H1 (cell line): ENCODE data around the gene IKZF1. TPM values are rescaled to one million over a fixed set of nuclear protein-coding genes. Genes with fewer than 3 reads are reported as not detected.

Source experiments
- CTCF ChIA-PET: fragments of 300-600 bp; sonication (Branson Sonifier 250); formaldehyde crosslinking; loops from one replicate; lab custom pipeline; 2021; ENCODE audit not compliant: partially characterized antibody; lab: Charles Lee
- POLR2A ChIA-PET: fragments of 300-600 bp; sonication (Branson Sonifier 250); formaldehyde crosslinking; loops from one replicate; lab custom pipeline; 2021; ENCODE audit warnings: inconsistent platforms; ENCODE audit not compliant: partially characterized antibody; lab: Charles Lee
- DNase-seq, 2 experiments: peaks; one replicate each; pipeline versions ENCODE4 v3.0.0 to v3.0.0-alpha.2; 2010 to 2022; ENCODE audit warnings: low spot score in 2 of 2, low read depth in 1 of 2, mixed read lengths in 1 of 2
- FAIRE-seq: peaks from 2 replicates; lab custom pipeline; 2011; peaks lifted over from hg19 to GRCh38; lab: Jason Lieb, UNC
- H2AFZ ChIP-seq: 2 replicates; pipeline ENCODE4 v1.8.1; 2012; ENCODE audit warnings: low read length, inconsistent platforms
- H2AK5ac ChIP-seq: 2 replicates; pipeline ENCODE4 v1.6.1; 2013; ENCODE audit warnings: low read depth, low read length
- H2BK120ac ChIP-seq: replicated peaks from 2 replicates; pipeline ENCODE3; 2013; ENCODE audit warnings: low read depth, low read length, inconsistent platforms
- H2BK12ac ChIP-seq: 2 replicates; pipeline ENCODE4 v1.6.1; 2013; ENCODE audit warnings: low read depth, low read length
- H2BK15ac ChIP-seq: 2 replicates; pipeline ENCODE4 v1.6.1; 2013; ENCODE audit warnings: low read length
- H2BK20ac ChIP-seq: 2 replicates; pipeline ENCODE4 v1.6.1; 2013; ENCODE audit warnings: low read length
- H2BK5ac ChIP-seq: 2 replicates; pipeline ENCODE4 v1.6.1; 2013; ENCODE audit warnings: low read depth, low read length
- H3K14ac ChIP-seq: 2 replicates; pipeline ENCODE4 v1.6.1; 2013; ENCODE audit warnings: inconsistent platforms; ENCODE audit not compliant: insufficient read length
- H3K18ac ChIP-seq: 2 replicates; pipeline ENCODE4 v1.6.1; 2013; ENCODE audit warnings: low read length; ENCODE audit errors: extremely low read depth
- H3K23ac ChIP-seq: 2 replicates; pipeline ENCODE4 v1.6.1; 2013; ENCODE audit warnings: inconsistent platforms; ENCODE audit not compliant: insufficient read length
- H3K23me2 ChIP-seq: 2 replicates; pipeline ENCODE4 v1.6.1; 2013; ENCODE audit warnings: low read depth, low read length
- H3K27ac ChIP-seq: 2 replicates; pipeline ENCODE4 v1.6.1; 2011; ENCODE audit warnings: low read depth, low read length, inconsistent platforms
- H3K27me3 ChIP-seq, 4 experiments: replicated peaks in 1 of 4; 1 replicate in 1 of 4; 2 replicates in 3 of 4; pipeline versions ENCODE4 v1.6.1 to v1.8.1; 2011 to 2013; ENCODE audit warnings: low read length in 3 of 4, mild to moderate bottlenecking in 3 of 4, inconsistent platforms in 2 of 4, mixed read lengths in 2 of 4, moderate library complexity in 1 of 4; ENCODE audit not compliant: control insufficient read depth in 3 of 4, insufficient read depth in 3 of 4; ENCODE audit errors: extremely low read depth in 1 of 4
- H3K36me3 ChIP-seq, 4 experiments: 2 replicates each; pipeline versions ENCODE4 v1.6.1 to v1.8.1; 2011 to 2013; ENCODE audit warnings: mild to moderate bottlenecking in 4 of 4, low read length in 3 of 4, moderate library complexity in 2 of 4, control low read depth in 1 of 4, inconsistent platforms in 1 of 4; ENCODE audit not compliant: insufficient read depth in 4 of 4, control insufficient read depth in 2 of 4
- H3K4ac ChIP-seq: replicated peaks from 2 replicates; pipeline ENCODE3; 2013; ENCODE audit warnings: low read length, low read depth, mixed read lengths, inconsistent platforms; ENCODE audit not compliant: insufficient read length
- H3K4me1 ChIP-seq, 4 experiments: replicated peaks in 1 of 4; 1 replicate in 1 of 4; 2 replicates in 3 of 4; pipeline versions ENCODE4 v1.6.1 to v1.8.1; 2011 to 2013; ENCODE audit warnings: low read length in 3 of 4, inconsistent platforms in 2 of 4, mixed read lengths in 1 of 4; ENCODE audit not compliant: insufficient read depth in 4 of 4, control insufficient read depth in 3 of 4
- H3K4me2 ChIP-seq, 2 experiments: 2 replicates each; pipeline versions ENCODE4 v1.6.1 to v1.8.1; 2011 to 2013; ENCODE audit warnings: low read depth in 2 of 2, low read length in 2 of 2, control low read depth in 1 of 2, inconsistent platforms in 1 of 2, mild to moderate bottlenecking in 1 of 2; ENCODE audit not compliant: insufficient read depth in 1 of 2
- H3K4me3 ChIP-seq, 4 experiments: fragments of 200-600, 300-600 bp in 1 of 4; sonication (generic), shearing (Covaris generic), sonication (Bioruptor Twin) in 1 of 4; 2 replicates each; pipeline versions ENCODE4 v1.5.1 to v1.8.1; 2011 to 2016; ENCODE audit warnings: low read length in 4 of 4, low read depth in 3 of 4, control low read depth in 2 of 4, inconsistent platforms in 2 of 4, mild to moderate bottlenecking in 2 of 4, mixed read lengths in 1 of 4, moderate library complexity in 1 of 4; ENCODE audit not compliant: insufficient read depth in 2 of 4; ENCODE audit errors: extremely low read depth in 1 of 4
- H3K56ac ChIP-seq: replicated peaks from 2 replicates; pipeline ENCODE3; 2013; ENCODE audit warnings: low read depth, mild to moderate bottlenecking, mixed read lengths, low read length, inconsistent platforms; ENCODE audit not compliant: insufficient read length
- H3K79me1 ChIP-seq: 2 replicates; pipeline ENCODE4 v1.6.1; 2013; ENCODE audit warnings: low read depth, low read length, control low read depth
- H3K79me2 ChIP-seq, 2 experiments: 2 replicates each; pipeline versions ENCODE4 v1.6.1 to v1.8.1; 2012 to 2013; ENCODE audit warnings: low read length in 2 of 2, mild to moderate bottlenecking in 2 of 2, inconsistent platforms in 1 of 2; ENCODE audit not compliant: insufficient read depth in 2 of 2, control insufficient read depth in 1 of 2
- H3K9ac ChIP-seq, 4 experiments: replicated peaks in 1 of 4; 1 replicate in 1 of 4; 2 replicates in 3 of 4; pipeline versions ENCODE4 v1.6.1 to v1.8.1; 2011 to 2013; ENCODE audit warnings: low read depth in 3 of 4, low read length in 3 of 4, control low read depth in 2 of 4, mild to moderate bottlenecking in 2 of 4, moderate library complexity in 2 of 4, inconsistent platforms in 1 of 4; ENCODE audit errors: extremely low read depth in 1 of 4
- H3K9me3 ChIP-seq, 2 experiments: 2 replicates each; pipeline versions ENCODE4 v1.6.1 to v1.8.1; 2012 to 2013; ENCODE audit warnings: mild to moderate bottlenecking in 2 of 2, moderate library complexity in 2 of 2, control low read depth in 1 of 2, inconsistent platforms in 1 of 2, low read depth in 1 of 2, low read length in 1 of 2, mixed read lengths in 1 of 2; ENCODE audit not compliant: insufficient read depth in 2 of 2
- H4K20me1 ChIP-seq, 2 experiments: replicated peaks in 1 of 2; 2 replicates each; pipeline versions ENCODE3 to v1.8.1; 2011 to 2013; ENCODE audit warnings: inconsistent platforms in 2 of 2, low read length in 2 of 2, mild to moderate bottlenecking in 1 of 2; ENCODE audit not compliant: insufficient read depth in 2 of 2, control insufficient read depth in 1 of 2
- H4K5ac ChIP-seq: 2 replicates; pipeline ENCODE4 v1.6.1; 2013; ENCODE audit warnings: low read length, low read depth, mixed read lengths, inconsistent platforms; ENCODE audit not compliant: insufficient read length
- H4K8ac ChIP-seq: 2 replicates; pipeline ENCODE4 v1.8.0; 2013; ENCODE audit warnings: mild to moderate bottlenecking, moderate library complexity, low read length, inconsistent platforms; ENCODE audit not compliant: insufficient read depth; ENCODE audit errors: extremely low read depth
- H4K91ac ChIP-seq: replicated peaks from 2 replicates; pipeline ENCODE3; 2013; ENCODE audit warnings: low read length, mixed read lengths, inconsistent platforms; ENCODE audit not compliant: insufficient read length
- ATF3 ChIP-seq: IDR thresholded peaks from 2 replicates; pipeline ENCODE4 v1.6.1; 2011; ENCODE audit warnings: low read depth, mild to moderate bottlenecking, low read length; ENCODE audit not compliant: insufficient read depth
- BRCA1 ChIP-seq: IDR thresholded peaks from 2 replicates; pipeline ENCODE4 v1.6.1; 2012; ENCODE audit warnings: low read depth, low read length, improper control_type of control experiment
- CBX8 ChIP-seq: fragments of 300-800, 300-1000 bp; sonication (generic); IDR thresholded peaks from 2 replicates; pipeline ENCODE4 v1.7.1; 2016; ENCODE audit warnings: low read depth, low read length, borderline replicate concordance
- CREB1 ChIP-seq: IDR thresholded peaks from 2 replicates; pipeline ENCODE4 v1.6.1; 2012; ENCODE audit warnings: inconsistent platforms
- EGR1 ChIP-seq: IDR thresholded peaks from 2 replicates; pipeline ENCODE4 v1.6.1; 2011; ENCODE audit warnings: low read depth, low read length, borderline replicate concordance
- JUND ChIP-seq: IDR thresholded peaks from 2 replicates; pipeline ENCODE4 v1.6.1; 2011; ENCODE audit warnings: mild to moderate bottlenecking, improper control_type of control experiment, low read length
- KDM1A ChIP-seq: fragments of 200-600, 300-600 bp; sonication (generic); IDR thresholded peaks from 2 replicates; pipeline ENCODE4 v1.7.1; 2016; ENCODE audit warnings: mild to moderate bottlenecking, low read length, borderline replicate concordance
- RBBP5 ChIP-seq: IDR thresholded peaks from 2 replicates; pipeline ENCODE4 v1.7.1; 2012; ENCODE audit warnings: low read depth, mild to moderate bottlenecking, inconsistent platforms, low read length, moderate library complexity, borderline replicate concordance
- RFX5 ChIP-seq: IDR thresholded peaks from 2 replicates; pipeline ENCODE4 v1.6.1; 2011; ENCODE audit warnings: low read depth, low read length, improper control_type of control experiment, borderline replicate concordance
- SAP30 ChIP-seq: fragments of 300-600 bp; sonication (generic); IDR thresholded peaks from 2 replicates; pipeline ENCODE4 v1.7.1; 2012; ENCODE audit warnings: low read length, moderate library complexity, mild to moderate bottlenecking, inconsistent platforms; ENCODE audit not compliant: insufficient read depth, insufficient replicate concordance
- SIN3A ChIP-seq, 2 experiments: IDR thresholded peaks in 1 of 2; conservative IDR thresholded peaks in 1 of 2; 2 replicates each; pipeline ENCODE4 v1.6.1; 2011 to 2012; ENCODE audit warnings: low read length in 2 of 2, improper control_type of control experiment in 1 of 2, low read depth in 1 of 2, mild to moderate bottlenecking in 1 of 2
- SP1 ChIP-seq: IDR thresholded peaks from 2 replicates; pipeline ENCODE4 v1.6.1; 2011; ENCODE audit warnings: low read depth, low read length
- TAF1 ChIP-seq: IDR thresholded peaks from 2 replicates; pipeline ENCODE4 v1.6.1; 2011; ENCODE audit warnings: mild to moderate bottlenecking, low read depth, low read length
- TBP ChIP-seq: IDR thresholded peaks from 2 replicates; pipeline ENCODE4 v1.6.1; 2011; ENCODE audit warnings: low read depth, low read length, improper control_type of control experiment
- TCF12 ChIP-seq: IDR thresholded peaks from 2 replicates; pipeline ENCODE4 v1.6.1; 2011; ENCODE audit warnings: low read depth, mild to moderate bottlenecking, low read length
- WGBS, 2 experiments: shearing (Covaris generic) in 1 of 2; methylation state at CpG; one replicate each; pipeline versions ENCODE4 v1.1.6 to v1.1.7; 2013 to 2015; ENCODE audit warnings: low lambda C conversion rate in 2 of 2, mixed read lengths in 2 of 2, inconsistent platforms in 1 of 2, low coverage in 1 of 2, missing lambda C conversion rate in 1 of 2; ENCODE audit not compliant: insufficient replicate concordance in 2 of 2, insufficient coverage in 1 of 2, insufficient read length in 1 of 2; ENCODE audit errors: extremely low coverage in 1 of 2, missing lambda C conversion rate in 1 of 2; 5-methylcytosine and 5-hydroxymethylcytosine counted together
- polyA plus RNA-seq, 7 experiments: library from polyadenylated mRNA; depleted of rRNA in 3 of 7; stranded (reverse) in 5 of 7; unstranded in 2 of 7; fragments of >200 nt in 5 of 7; fragments of 200-250 nt in 2 of 7; gene quantifications; 1 replicate in 5 of 7; 2 replicates in 1 of 7; 4 replicates in 1 of 7; pipeline versions ENCODE4 v1.2.1 to v1.2.3, GENCODE V29; 2011 to 2013; ENCODE audit warnings: missing spikeins in 2 of 7, mixed read lengths in 2 of 7
- total RNA-seq: library from RNA; stranded (reverse); fragmentation: NEBNext Ultra II Directional; extraction: Animal tissue kit (Norgen Biotek cat#: 25700); gene quantifications from 2 replicates; pipeline ENCODE4 v1.2.1, GENCODE V29; 2021

IKZF1 gene
- total and polyA plus RNA-seq, 2 of the 8 experiments (the other 6 are each of a cell fraction or from before 2014, with no cell fraction given) = 0.74 to 1.5 TPM

DNA sequence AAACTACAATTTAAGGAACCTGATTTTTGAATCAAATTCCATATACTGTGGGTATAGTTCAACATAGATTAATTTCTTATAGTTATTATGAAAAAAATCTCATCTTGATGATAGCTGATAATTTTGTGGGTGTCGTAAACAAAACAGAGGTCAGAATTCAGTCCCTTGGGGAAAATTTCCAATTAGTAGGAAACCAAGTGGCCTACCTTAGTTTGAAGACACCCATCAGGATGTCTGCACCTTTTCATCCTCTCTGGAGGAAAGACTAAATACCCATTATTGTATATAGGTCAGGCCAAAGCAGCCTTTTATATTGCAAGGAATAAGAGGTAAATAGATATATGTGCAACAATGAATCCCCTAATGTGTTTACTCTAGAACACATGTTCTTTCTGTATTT is 6.4 kb downstream of the IKZF1 start:
- Histone ChIP-seq H3K79me2 (no peaks in the 10 kb centered on the region), H2BK5ac (no peak overlapping the region), H3K9me3 (no peaks in the 10 kb centered on the region), H3K9ac (no peak overlapping the region), H3K56ac (no peak overlapping the region), H3K4me1 (peaks cover 5 to 22% (median 14%) of the 10 kb centered on the region in 4 experiments), H3K23me2 (no peaks in the 10 kb centered on the region), H2BK12ac (no peak overlapping the region), H2BK20ac (no peak overlapping the region), H3K36me3 (no peaks in the 10 kb centered on the region), H3K4ac (no peak overlapping the region), H3K23ac (no peak overlapping the region), H2AFZ (no peak overlapping the region), H3K79me1 (no peaks in the 10 kb centered on the region), H3K27me3 (peaks cover 0 to 4% (median under 1%) of the 10 kb centered on the region in 4 experiments; a peak in 4 of 7 replicates), H3K4me2 (no peak overlapping the region), H4K91ac (no peak overlapping the region), H4K5ac (no peak overlapping the region), H4K20me1 (no peaks in the 10 kb centered on the region), H3K18ac (no peak overlapping the region), H3K14ac (no peak overlapping the region), H2AK5ac (no peak overlapping the region), H3K27ac (no peak overlapping the region), H2BK120ac (no peak overlapping the region), H2BK15ac (no peak overlapping the region), H3K4me3 (no peak overlapping the region), H4K8ac (no peak overlapping the region)
- CTCF ChIA-PET = interaction anchor here (1.2 kb wide), 2 partner anchors 9 to 14 kb away, joined by 3 to 6 read pairs; no protein-coding TSS in a partner anchor
- POLR2A ChIA-PET = no interaction called here
- WGBS, 2 experiments = 89% methylated on average over 1 of the region's 1 CpG; no CpG with 5 or more reads in 1 of the 2 experiments
- DNase-seq (no peak), FAIRE-seq (no peak)
- TF ChIP-seq TBP (no peak), TCF12 (no peak), KDM1A (no peak), ATF3 (no peak), JUND (no peak), SAP30 (no peak), SIN3A (conservative IDR thresholded peaks at IDR 0.05 in 1 of 2, IDR thresholded peaks at IDR 0.05 in 1 of 2; ENCODE audit: low read depth in 1 of 2, low read length in 2 of 2) (no peak), TAF1 (no peak), SP1 (no peak), EGR1 (no peak), RFX5 (no peak), BRCA1 (no peak), CBX8 (no peak), RBBP5 (no peak), CREB1 (no peak)
